ENCODE data around the gene PLGLB2.
"Not testable (repeated sequence)": the region's sequence is repeated elsewhere in the genome, so short reads cannot be mapped to it uniquely, and the experiment has no call there.

The PLGLB2 gene

GRCh38 chr2:87747791-87748190, at the start of gene PLGLB2:
PLGLB2 (plus strand) TSS chr2:87748087; CDS start chr2:87748154, 67 bp downstream.
- not testable (repeated sequence) for DNase-seq (ENCODE audit: low read depth)

GRCh38 chr2:87704572-87705323, 43.1 kb upstream of the PLGLB2 start:
- DNase-seq (ENCODE audit: low read depth): not testable (repeated sequence)

- DNase-seq (ENCODE audit: low read depth): not testable (repeated sequence)
Observed at GRCh38 chr2:87708368-87708767, 39.5 kb upstream of the PLGLB2 start.

GRCh38 chr2:87727940-87728599, 19.8 kb upstream of the PLGLB2 start:
- not testable (repeated sequence) for DNase-seq (ENCODE audit: low read depth)

- DNase-seq (ENCODE audit: low read depth): not testable (repeated sequence)
Observed at GRCh38 chr2:87740928-87741327, 7.0 kb upstream of the PLGLB2 start.

GRCh38 chr2:87742393-87743108, 5.3 kb upstream of the PLGLB2 start:
- DNase-seq (ENCODE audit: low read depth): not testable (repeated sequence)

- DNase-seq (ENCODE audit: low read depth): not testable (repeated sequence)
Observed at GRCh38 chr2:87743638-87744037, 4.2 kb upstream of the PLGLB2 start.

GRCh38 chr2:87745353-87745951, 2.4 kb upstream of the PLGLB2 start:
- not testable (repeated sequence) for DNase-seq (ENCODE audit: low read depth)

- not testable (repeated sequence) for DNase-seq (ENCODE audit: low read depth)
Observed at GRCh38 chr2:87748524-87748923, 637 bp downstream of the PLGLB2 start.

GRCh38 chr2:87750560-87750959, 2.7 kb downstream of the PLGLB2 start:
- DNase-seq (ENCODE audit: low read depth): not testable (repeated sequence)

- DNase-seq (ENCODE audit: low read depth): not testable (repeated sequence)
Observed at GRCh38 chr2:87754759-87755158, 6.9 kb downstream of the PLGLB2 start.
